K562 (cell line): ENCODE measurements around the gene PRRT1. TPM values are rescaled to one million over a fixed set of nuclear protein-coding genes. Genes with fewer than 3 reads are reported as not detected.

Experiments
- GABPB1 ChIP-seq: sonication (generic); formaldehyde crosslinking; IDR thresholded peaks from 2 replicates; pipeline ENCODE4 v1.8.0; 2022; ENCODE audit warnings: mild to moderate bottlenecking, missing genetic modification reagents
- HES1 ChIP-seq: fragments of 450-650 bp; IDR thresholded peaks from 2 replicates; pipeline ENCODE4 v1.6.1; 2016; ENCODE audit warnings: low read depth, mild to moderate bottlenecking, moderate library complexity
- KLF1 ChIP-seq: fragments of 450-650 bp; IDR thresholded peaks from 2 replicates; pipeline ENCODE4 v1.6.1; 2016; ENCODE audit warnings: missing genetic modification characterization, missing compliant biosample characterization
- MXD1 ChIP-seq: fragments of 250-450 bp; sonication (Bioruptor Pico); IDR thresholded peaks from 2 replicates; pipeline ENCODE4 v1.8.0; 2021; ENCODE audit warnings: borderline replicate concordance, mild to moderate bottlenecking, moderate library complexity; ENCODE audit not compliant: poor library complexity, severe bottlenecking
- NELFE ChIP-seq: IDR thresholded peaks from 2 replicates; pipeline ENCODE4 v1.6.1; 2011; ENCODE audit warnings: mild to moderate bottlenecking; ENCODE audit not compliant: insufficient read depth, insufficient read length
- NR2C1 ChIP-seq, 2 experiments: fragments of 450-650 bp; IDR thresholded peaks; 2 replicates each; pipeline ENCODE4 v1.6.1; 2017; ENCODE audit warnings: mild to moderate bottlenecking in 2 of 2, antibody characterized with exemption in 1 of 2, inconsistent platforms in 1 of 2, missing compliant biosample characterization in 1 of 2, missing genetic modification characterization in 1 of 2
- PBX2 ChIP-seq, 2 experiments: IDR thresholded peaks in 1 of 2; conservative IDR thresholded peaks in 1 of 2; 2 replicates each; pipeline ENCODE4 v1.6.1; 2016; ENCODE audit warnings: low read depth in 2 of 2, mild to moderate bottlenecking in 1 of 2, missing compliant biosample characterization in 1 of 2, missing genetic modification characterization in 1 of 2, moderate library complexity in 1 of 2
- RNF219 ChIP-seq: fragments of 250-450 bp; sonication (Bioruptor Pico); IDR thresholded peaks from 2 replicates; pipeline ENCODE4 v1.5.0; 2022; ENCODE audit warnings: mild to moderate bottlenecking
- SFPQ ChIP-seq: fragments of 200-400 bp; formaldehyde crosslinking; IDR thresholded peaks from 2 replicates; pipeline ENCODE4 v1.6.1; 2017; ENCODE audit warnings: mild to moderate bottlenecking, low read depth, low read length, moderate library complexity
- TSHZ1 ChIP-seq: fragments of 250-450 bp; sonication (Bioruptor Pico); IDR thresholded peaks from 2 replicates; pipeline ENCODE4 v1.4.0; 2020; ENCODE audit warnings: mild to moderate bottlenecking, moderate library complexity
- U2AF1 ChIP-seq: fragments of 200-400 bp; formaldehyde crosslinking; optimal IDR thresholded peaks from 2 replicates; pipeline ENCODE3; 2017; ENCODE audit warnings: mild to moderate bottlenecking, low read depth, low read length, moderate library complexity
- ZZZ3 ChIP-seq: fragments of 450-650 bp; IDR thresholded peaks from 2 replicates; pipeline ENCODE4 v1.6.1; 2016; ENCODE audit warnings: antibody characterized with exemption, mild to moderate bottlenecking, moderate library complexity
- polyA plus RNA-seq, 8 experiments: library from polyadenylated mRNA; depleted of rRNA in 4 of 8; stranded (reverse) in 5 of 8; unstranded in 3 of 8; fragments of >200 nt; fragmentation: Nextera tagmentation in 2 of 8; fragmentation: Illumina TruSeq in 1 of 8; extraction: Ambion mirVana in 2 of 8; extraction: Trizol in 1 of 8; gene quantifications; 2 replicates each; pipeline versions ENCODE4 v1.2.1 to v1.2.3, GENCODE V29; 2011 to 2014; ENCODE audit warnings: inconsistent platforms in 1 of 8, missing spikeins in 1 of 8
- total RNA-seq, 7 experiments: library from RNA; depleted of rRNA in 6 of 7; stranded (reverse); fragments of >200 nt in 6 of 7; fragmentation: Illumina TruSeq in 2 of 7; extraction: Trizol in 2 of 7; gene quantifications; 2 replicates each; pipeline versions ENCODE4 v1.2.1 to v1.2.3, GENCODE V29; 2011 to 2021; ENCODE audit warnings: low replicate concordance in 1 of 7

Gene PRRT1
- total and polyA plus RNA-seq, 9 of the 15 experiments (the other 6 are each of a cell fraction or from before 2014, with no cell fraction given) = 0.14 to 3.5 (median 0.41) TPM

GRCh38 chr6:32177183-32177787 is 25.5 kb upstream of the PRRT1 start (continued):
- no peak for TF ChIP-seq PBX2 (CRISPR knock-in tag; IDR thresholded peaks at IDR 0.05; ENCODE audit: low read depth)
- TF ChIP-seq PBX2 (tag; conservative IDR thresholded peaks at IDR 0.05; ENCODE audit: low read depth) = no peak
- TF ChIP-seq KLF1 (tag) = no peak
- peak; percentile 10; the same call in 1 of the 2 replicates for TF ChIP-seq HES1
- no peak for TF ChIP-seq NR2C1 (IDR thresholded peaks at IDR 0.05)
- TF ChIP-seq NR2C1 (tag; IDR thresholded peaks at IDR 0.05) = no peak
- no peak for TF ChIP-seq TSHZ1 (CRISPR knock-in tag)
- no peak for TF ChIP-seq NELFE
- no peak for TF ChIP-seq SFPQ
- TF ChIP-seq MXD1 (CRISPR knock-in tag) = no peak
- peak; percentile 71; the same call in 1 of the 2 replicates for TF ChIP-seq GABPB1 (CRISPR knock-in tag)
- no peak for TF ChIP-seq U2AF1
- no peak for TF ChIP-seq ZZZ3
- TF ChIP-seq RNF219 (CRISPR knock-in tag) = no peak
